HepG2 (cell line): ENCODE measurements around the gene TRMT10C. TPM values are rescaled to one million over a fixed set of nuclear protein-coding genes. Genes with fewer than 3 reads are reported as not detected.

Experiments used
- AGO1 ChIP-seq: fragments of 200-400 bp; formaldehyde crosslinking; IDR thresholded peaks from 2 replicates; pipeline ENCODE4 v1.6.1; 2017; ENCODE audit warnings: mild to moderate bottlenecking, low read depth, low read length, moderate library complexity; ENCODE audit not compliant: poor library complexity, severe bottlenecking
- AKNA ChIP-seq: sonication (generic); formaldehyde crosslinking; IDR thresholded peaks from 2 replicates; pipeline ENCODE4 v1.4.0; 2020; ENCODE audit warnings: missing genetic modification reagents, borderline replicate concordance
- ESRRA ChIP-seq: sonication (generic); formaldehyde crosslinking; IDR thresholded peaks from 2 replicates; pipeline ENCODE4 v1.5.1; 2020; ENCODE audit warnings: mild to moderate bottlenecking, low read depth, missing genetic modification reagents
- FOXK2 ChIP-seq: fragments of 450-650 bp; IDR thresholded peaks from 2 replicates; pipeline ENCODE4 v1.6.1; 2016
- FOXP1 ChIP-seq, 2 experiments: fragments of 450-650 bp in 1 of 2; IDR thresholded peaks; 2 replicates each; pipeline ENCODE4 v1.6.1; 2017 to 2018; ENCODE audit warnings: antibody characterized with exemption in 1 of 2
- HNF4A ChIP-seq: sonication (generic); formaldehyde crosslinking; IDR thresholded peaks from 2 replicates; pipeline ENCODE4 v1.4.0; 2020; ENCODE audit warnings: missing genetic modification reagents
- HNRNPH1 ChIP-seq: fragments of 200-400 bp; formaldehyde crosslinking; optimal IDR thresholded peaks from 2 replicates; pipeline ENCODE3; 2017; ENCODE audit warnings: mild to moderate bottlenecking, low read depth, low read length
- NR2F6 ChIP-seq, 2 experiments: IDR thresholded peaks; 2 replicates each; pipeline ENCODE4 v1.6.1; 2016; ENCODE audit warnings: antibody characterized with exemption in 1 of 2, mild to moderate bottlenecking in 1 of 2
- RARG ChIP-seq: sonication (generic); formaldehyde crosslinking; IDR thresholded peaks from 2 replicates; pipeline ENCODE4 v1.4.0; 2020; ENCODE audit warnings: low read depth, mild to moderate bottlenecking, missing genetic modification reagents
- SETDB1 ChIP-seq: sonication (generic); formaldehyde crosslinking; IDR thresholded peaks from 2 replicates; pipeline ENCODE4 v1.5.1; 2020; ENCODE audit warnings: missing genetic modification reagents, mild to moderate bottlenecking, borderline replicate concordance
- SOX5 ChIP-seq: IDR thresholded peaks from 2 replicates; pipeline ENCODE4 v1.6.1; 2016; ENCODE audit warnings: borderline replicate concordance
- ZBTB3 ChIP-seq: sonication (generic); formaldehyde crosslinking; IDR thresholded peaks from 2 replicates; pipeline ENCODE4 v1.4.0; 2020; ENCODE audit warnings: low read depth, mild to moderate bottlenecking, moderate library complexity, missing genetic modification reagents, borderline replicate concordance
- ZFP62 ChIP-seq: sonication (generic); formaldehyde crosslinking; IDR thresholded peaks from 2 replicates; pipeline ENCODE4 v1.4.0; 2020; ENCODE audit warnings: missing genetic modification reagents
- ZSCAN9 ChIP-seq: IDR thresholded peaks from 2 replicates; pipeline ENCODE4 v1.6.1; 2016; ENCODE audit warnings: borderline replicate concordance
- polyA plus RNA-seq, 8 experiments: library from polyadenylated mRNA; depleted of rRNA in 3 of 8; stranded (reverse) in 7 of 8; unstranded in 1 of 8; fragments of >200 nt; fragmentation: Illumina TruSeq in 4 of 8; extraction: Trizol in 4 of 8; gene quantifications; 2 replicates each; pipeline versions ENCODE4 v1.2.1 to v1.2.3, GENCODE V29; 2011 to 2016; ENCODE audit warnings: low read depth in 4 of 8, missing spikeins in 1 of 8, mixed read lengths in 1 of 8; ENCODE audit not compliant: insufficient read depth in 1 of 8
- total RNA-seq, 5 experiments: library from RNA; depleted of rRNA; stranded (reverse); fragments of >200 nt; fragmentation: Illumina TruSeq; extraction: Trizol; gene quantifications; 2 replicates each; pipeline ENCODE4 v1.2.3, GENCODE V29; 2016; ENCODE audit warnings: low read depth in 1 of 5
- TF ChIP-seq, protein P1 (sequence below): sonication (generic); formaldehyde crosslinking; IDR thresholded peaks from 2 replicates; pipeline ENCODE4 v1.5.0; 2020; ENCODE audit warnings: missing genetic modification reagents, mild to moderate bottlenecking, borderline replicate concordance
- TF ChIP-seq, protein P2 (sequence below): sonication (generic); formaldehyde crosslinking; IDR thresholded peaks from 2 replicates; pipeline ENCODE4 v1.9.0; 2021; ENCODE audit warnings: missing genetic modification reagents, borderline replicate concordance
- TF ChIP-seq, protein P3 (sequence below): sonication (generic); formaldehyde crosslinking; IDR thresholded peaks from 2 replicates; pipeline ENCODE4 v1.4.0; 2020; ENCODE audit warnings: mild to moderate bottlenecking, missing genetic modification reagents

The TRMT10C gene
- total and polyA plus RNA-seq, 2 of the 13 experiments (the other 11 are each of a cell fraction or from before 2014, with no cell fraction given): 10.8 to 39.2 TPM

GRCh38 chr3:101548527-101549105, 13.1 kb upstream of the TRMT10C start (continued):
- TF ChIP-seq, protein P1, sequence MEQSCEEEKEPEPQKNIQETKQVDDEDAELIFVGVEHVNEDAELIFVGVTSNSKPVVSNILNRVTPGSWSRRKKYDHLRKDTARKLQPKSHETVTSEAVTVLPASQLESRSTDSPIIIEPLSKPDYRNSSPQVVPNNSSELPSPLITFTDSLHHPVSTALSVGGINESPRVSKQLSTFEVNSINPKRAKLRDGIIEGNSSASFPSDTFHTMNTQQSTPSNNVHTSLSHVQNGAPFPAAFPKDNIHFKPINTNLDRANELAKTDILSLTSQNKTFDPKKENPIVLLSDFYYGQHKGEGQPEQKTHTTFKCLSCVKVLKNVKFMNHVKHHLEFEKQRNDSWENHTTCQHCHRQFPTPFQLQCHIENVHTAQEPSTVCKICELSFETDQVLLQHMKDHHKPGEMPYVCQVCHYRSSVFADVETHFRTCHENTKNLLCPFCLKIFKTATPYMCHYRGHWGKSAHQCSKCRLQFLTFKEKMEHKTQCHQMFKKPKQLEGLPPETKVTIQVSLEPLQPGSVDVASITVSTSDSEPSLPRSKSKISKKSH (CRISPR knock-in tag): no peak
- TF ChIP-seq, protein P2, sequence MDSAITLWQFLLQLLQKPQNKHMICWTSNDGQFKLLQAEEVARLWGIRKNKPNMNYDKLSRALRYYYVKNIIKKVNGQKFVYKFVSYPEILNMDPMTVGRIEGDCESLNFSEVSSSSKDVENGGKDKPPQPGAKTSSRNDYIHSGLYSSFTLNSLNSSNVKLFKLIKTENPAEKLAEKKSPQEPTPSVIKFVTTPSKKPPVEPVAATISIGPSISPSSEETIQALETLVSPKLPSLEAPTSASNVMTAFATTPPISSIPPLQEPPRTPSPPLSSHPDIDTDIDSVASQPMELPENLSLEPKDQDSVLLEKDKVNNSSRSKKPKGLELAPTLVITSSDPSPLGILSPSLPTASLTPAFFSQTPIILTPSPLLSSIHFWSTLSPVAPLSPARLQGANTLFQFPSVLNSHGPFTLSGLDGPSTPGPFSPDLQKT: no peak
- no peak for TF ChIP-seq AKNA (CRISPR knock-in tag)
- no peak for TF ChIP-seq RARG
- TF ChIP-seq ZFP62: no peak
- TF ChIP-seq ESRRA (CRISPR knock-in tag): no peak
- TF ChIP-seq, protein P3, sequence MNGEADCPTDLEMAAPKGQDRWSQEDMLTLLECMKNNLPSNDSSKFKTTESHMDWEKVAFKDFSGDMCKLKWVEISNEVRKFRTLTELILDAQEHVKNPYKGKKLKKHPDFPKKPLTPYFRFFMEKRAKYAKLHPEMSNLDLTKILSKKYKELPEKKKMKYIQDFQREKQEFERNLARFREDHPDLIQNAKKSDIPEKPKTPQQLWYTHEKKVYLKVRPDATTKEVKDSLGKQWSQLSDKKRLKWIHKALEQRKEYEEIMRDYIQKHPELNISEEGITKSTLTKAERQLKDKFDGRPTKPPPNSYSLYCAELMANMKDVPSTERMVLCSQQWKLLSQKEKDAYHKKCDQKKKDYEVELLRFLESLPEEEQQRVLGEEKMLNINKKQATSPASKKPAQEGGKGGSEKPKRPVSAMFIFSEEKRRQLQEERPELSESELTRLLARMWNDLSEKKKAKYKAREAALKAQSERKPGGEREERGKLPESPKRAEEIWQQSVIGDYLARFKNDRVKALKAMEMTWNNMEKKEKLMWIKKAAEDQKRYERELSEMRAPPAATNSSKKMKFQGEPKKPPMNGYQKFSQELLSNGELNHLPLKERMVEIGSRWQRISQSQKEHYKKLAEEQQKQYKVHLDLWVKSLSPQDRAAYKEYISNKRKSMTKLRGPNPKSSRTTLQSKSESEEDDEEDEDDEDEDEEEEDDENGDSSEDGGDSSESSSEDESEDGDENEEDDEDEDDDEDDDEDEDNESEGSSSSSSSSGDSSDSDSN (CRISPR knock-in tag): no peak
- TF ChIP-seq FOXK2: 0 out of 2 replicates have a peak, but pooled peaks have one; percentile 7
- TF ChIP-seq AGO1: no peak
- TF ChIP-seq SOX5 (CRISPR knock-in tag): peak; percentile 53; the same call in 1 of the 2 replicates
- TF ChIP-seq HNF4A (CRISPR knock-in tag): peak; percentile 92
- peak; percentile 63 for TF ChIP-seq FOXP1 (IDR thresholded peaks at IDR 0.05)
- peak; percentile 89 for TF ChIP-seq FOXP1 (CRISPR knock-in tag; IDR thresholded peaks at IDR 0.05)
- no peak for TF ChIP-seq ZBTB3
- no peak; the same call in 1 of the 2 replicates for TF ChIP-seq ZSCAN9 (CRISPR knock-in tag)
- TF ChIP-seq SETDB1 (CRISPR knock-in tag): no peak
- TF ChIP-seq NR2F6 (IDR thresholded peaks at IDR 0.05): no peak
- TF ChIP-seq NR2F6 (CRISPR knock-in tag; IDR thresholded peaks at IDR 0.05): no peak
- no peak for TF ChIP-seq HNRNPH1
